Measurements from ENCODE around the gene GCKR.
"Not testable (repeated sequence)": the region's sequence is repeated elsewhere in the genome, so short reads cannot be mapped to it uniquely, and the experiment has no call there.

- TF ChIP-seq FOS (IDR thresholded peaks at IDR 0.05; ENCODE audit: borderline replicate concordance, insufficient read depth, low read length); CTCF (IDR thresholded peaks at IDR 0.05; ENCODE audit: extremely low read depth in 1 of 2, insufficient read depth in 1 of 2, low read depth in 1 of 2, low read length in 2 of 2); POLR2A (IDR thresholded peaks at IDR 0.05; ENCODE audit: low read depth, low read length); POLR2AphosphoS5 (IDR thresholded peaks at IDR 0.05; ENCODE audit: insufficient read depth, low read depth, low read length); MAX (IDR thresholded peaks at IDR 0.05; ENCODE audit: insufficient read depth, insufficient read length): not testable (repeated sequence)
Observed at GRCh38 chr2:27538839-27539450, 42.3 kb downstream of the GCKR start.
